Heart left ventricle (tissue), 13 donors: ENCODE data around the gene APBB1.

Experiments used
- POLR2A ChIP-seq, 2 donors: fragments of 450-650 bp; IDR thresholded peaks; one replicate each; pipeline ENCODE4 v1.6.1; 2017; ENCODE audit warnings: antibody characterized with exemption in 2 of 2, mild to moderate bottlenecking in 2 of 2, moderate library complexity in 2 of 2
- TF ChIP-seq, protein P1 (sequence below), 12 donors: fragments of 200-600 bp; sonication (generic) in 4 of 12; IDR thresholded peaks; one replicate each; pipeline versions ENCODE4 v1.5.0 to v1.8.0; 2018 to 2022; ENCODE audit warnings: antibody characterized with exemption in 12 of 12, mild to moderate bottlenecking in 5 of 12
- donor health status: ischemic (EF 13 %, LVEDD 7.1; RV severe dilation, severe dysfunction).
- donor health status: DM: no; HTN: yes; CAD: no.
- donor health status: DM: no; HTN: no; CAD: no.
- donor health status: ischemic (EF 25% LVEDD 6.9; RV normal size, moderate dysfunction).
- donor health status: ischemic (EF 25% LVEDD 5.7; RV mildly dilated, moderate dysfunction).
- donor health status: ischemic (EF 35%, LVEDD 5.7; RV mildly dilated, moderate dysfunction).
- donor health status: nonischemic (EF 11% LVEDD 7.7; RV severe dilation, severe dysfunction).
- donor health status: DM: yes; HTN: yes; CAD: no.
- donor health status: PGD.
- donor health status: ischemic (EF 29% LVEDD 5.4; RV normal size, mild dysfunction).
- donor health status: nonischemic (EF 23%, LVEDD 6.1; RV moderate dilation, normal function).

DNA sequence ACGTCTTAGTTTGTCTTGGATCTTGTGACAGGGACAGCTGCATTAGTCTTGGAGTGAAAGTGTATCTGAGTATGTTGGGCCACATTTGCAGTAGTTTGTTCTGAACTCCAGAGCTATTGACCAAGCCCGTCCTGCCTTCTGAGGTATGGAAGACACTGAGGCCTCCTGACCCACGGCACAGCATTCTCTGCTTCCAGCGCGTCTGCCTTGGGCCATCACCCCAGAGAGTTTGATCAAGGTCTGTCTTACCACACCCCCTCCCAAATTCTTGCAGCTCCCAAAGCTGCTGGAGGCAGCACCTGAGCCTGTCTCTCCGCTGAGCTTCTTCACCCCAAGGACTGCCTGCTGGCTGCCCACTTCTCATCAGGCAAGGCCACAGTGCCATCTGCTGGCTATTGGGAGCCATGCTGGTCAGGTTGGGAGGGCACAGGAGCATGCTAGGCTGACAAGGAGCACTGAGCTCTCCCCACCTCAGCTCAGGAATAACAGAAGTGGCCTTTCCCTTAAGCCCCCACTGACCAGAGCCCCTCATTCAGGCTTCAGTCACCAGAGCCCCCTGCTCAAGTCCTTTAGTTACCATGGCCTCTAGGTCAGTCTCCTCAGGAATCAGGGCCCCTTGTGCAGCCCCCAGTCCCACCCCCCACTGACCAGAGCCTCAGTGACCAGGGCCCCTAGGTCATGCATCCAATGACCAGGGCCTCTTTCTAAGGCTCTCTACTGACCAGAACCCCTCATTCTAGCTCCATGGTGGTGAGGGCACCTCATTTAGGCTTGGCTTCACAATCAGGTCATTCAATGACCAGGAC is 55.8 kb downstream of the APBB1 start:
- no peak for TF ChIP-seq POLR2A (IDR thresholded peaks at IDR 0.05)
- TF ChIP-seq, protein P1, sequence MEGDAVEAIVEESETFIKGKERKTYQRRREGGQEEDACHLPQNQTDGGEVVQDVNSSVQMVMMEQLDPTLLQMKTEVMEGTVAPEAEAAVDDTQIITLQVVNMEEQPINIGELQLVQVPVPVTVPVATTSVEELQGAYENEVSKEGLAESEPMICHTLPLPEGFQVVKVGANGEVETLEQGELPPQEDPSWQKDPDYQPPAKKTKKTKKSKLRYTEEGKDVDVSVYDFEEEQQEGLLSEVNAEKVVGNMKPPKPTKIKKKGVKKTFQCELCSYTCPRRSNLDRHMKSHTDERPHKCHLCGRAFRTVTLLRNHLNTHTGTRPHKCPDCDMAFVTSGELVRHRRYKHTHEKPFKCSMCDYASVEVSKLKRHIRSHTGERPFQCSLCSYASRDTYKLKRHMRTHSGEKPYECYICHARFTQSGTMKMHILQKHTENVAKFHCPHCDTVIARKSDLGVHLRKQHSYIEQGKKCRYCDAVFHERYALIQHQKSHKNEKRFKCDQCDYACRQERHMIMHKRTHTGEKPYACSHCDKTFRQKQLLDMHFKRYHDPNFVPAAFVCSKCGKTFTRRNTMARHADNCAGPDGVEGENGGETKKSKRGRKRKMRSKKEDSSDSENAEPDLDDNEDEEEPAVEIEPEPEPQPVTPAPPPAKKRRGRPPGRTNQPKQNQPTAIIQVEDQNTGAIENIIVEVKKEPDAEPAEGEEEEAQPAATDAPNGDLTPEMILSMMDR (IDR thresholded peaks at IDR 0.05): peak; percentile 78 to 92 (median 88)
